GM21423 (cell line): ENCODE results near the gene SYF2.
"Not testable (repeated sequence)": the region's sequence is repeated elsewhere in the genome, so short reads cannot be mapped to it uniquely, and the experiment has no call there.

Experiments used
- ATAC-seq: cut with Tn5 transposase; IDR thresholded peaks from one replicate; pipeline ENCODE4 v1.9.1; 2021; ENCODE audit warnings: mild to moderate bottlenecking, moderate library complexity; ENCODE audit not compliant: unreplicated experiment

SYF2 gene

GRCh38 chr1:25247024-25247828, 14.9 kb upstream of the SYF2 start, which contains the start of gene RSRP1:
Gene RSRP1 (minus strand): TSS chr1:25247454. CDS start chr1:25246963, 491 bp downstream.
- ATAC-seq, result peak; percentile 89

- ATAC-seq, result no peak
These were observed 14.3 kb upstream of the SYF2 start for GRCh38 chr1:25246600-25247023.

GRCh38 chr1:25245809-25246599, 13.7 kb upstream of the SYF2 start:
- ATAC-seq, result no peak

- ATAC-seq, result no peak
These were observed 13.1 kb upstream of the SYF2 start for GRCh38 chr1:25245393-25245792.

GRCh38 chr1:25243907-25244306, 11.6 kb upstream of the SYF2 start:
- ATAC-seq, result no peak

DNA sequence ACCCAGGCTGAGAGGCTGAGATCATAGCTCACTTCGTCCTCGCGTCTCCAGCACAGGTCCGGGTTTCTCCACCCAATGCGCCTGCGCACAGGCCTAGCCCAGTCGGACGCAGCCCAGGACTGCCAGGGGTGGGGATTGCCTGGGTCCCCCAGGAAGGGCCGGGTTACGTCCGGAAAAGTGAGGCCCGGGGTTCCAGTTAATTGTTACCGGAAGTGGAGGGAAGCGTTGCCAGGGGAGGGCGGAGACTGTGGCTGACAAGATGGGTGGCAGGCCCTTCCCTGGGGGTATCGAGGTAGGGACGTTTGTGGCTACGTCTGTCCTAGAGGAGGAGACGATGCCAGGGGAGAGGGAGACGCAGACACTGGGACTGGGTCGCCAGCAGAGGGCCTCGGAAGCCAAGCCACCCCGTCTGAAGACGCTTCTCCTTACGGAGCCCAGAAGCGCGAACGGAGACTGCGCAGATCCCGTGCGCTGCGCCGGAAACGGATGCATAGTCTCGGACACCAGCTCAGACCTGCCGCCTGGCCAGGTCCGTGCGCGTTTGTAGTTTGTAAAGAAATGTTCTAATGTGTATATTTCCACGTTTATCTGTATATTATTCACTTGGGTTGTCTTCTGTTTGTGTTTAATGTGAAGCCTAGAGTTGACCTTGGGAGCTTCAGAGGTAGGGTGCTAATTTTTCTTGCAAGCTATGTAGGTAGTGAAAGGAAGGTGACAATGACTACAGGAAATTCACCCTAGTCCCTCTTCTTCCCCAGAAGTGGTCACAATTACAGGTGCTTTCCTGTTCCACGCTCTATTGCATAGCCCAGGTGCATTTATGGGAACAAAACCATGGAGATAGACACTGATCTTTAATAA, 7.6 kb upstream of the SYF2 start:
- peak; percentile 67 for ATAC-seq

GRCh38 chr1:25238046-25238445, 5.7 kb upstream of the SYF2 start:
- no peak for ATAC-seq

DNA sequence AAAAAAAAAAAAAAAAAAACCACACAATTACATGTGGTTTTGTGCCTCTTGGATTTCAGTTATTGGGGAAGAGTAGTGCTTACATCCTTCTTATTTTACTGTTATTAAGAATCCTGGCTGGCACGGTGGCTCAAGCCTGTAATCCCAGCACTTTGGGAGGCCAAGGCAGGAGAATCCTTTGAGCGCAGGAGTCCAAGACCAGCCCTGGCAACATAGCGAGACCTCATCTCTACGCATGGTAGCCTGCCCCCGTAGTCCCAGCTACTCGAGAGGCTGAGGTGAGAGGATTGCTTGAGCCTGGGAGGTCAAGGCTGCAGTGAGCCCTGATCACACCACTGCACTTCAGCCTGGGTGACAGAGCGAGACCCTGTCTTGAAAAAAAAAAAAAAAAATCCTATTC, 4.0 kb upstream of the SYF2 start:
- ATAC-seq, result not testable (repeated sequence)

DNA sequence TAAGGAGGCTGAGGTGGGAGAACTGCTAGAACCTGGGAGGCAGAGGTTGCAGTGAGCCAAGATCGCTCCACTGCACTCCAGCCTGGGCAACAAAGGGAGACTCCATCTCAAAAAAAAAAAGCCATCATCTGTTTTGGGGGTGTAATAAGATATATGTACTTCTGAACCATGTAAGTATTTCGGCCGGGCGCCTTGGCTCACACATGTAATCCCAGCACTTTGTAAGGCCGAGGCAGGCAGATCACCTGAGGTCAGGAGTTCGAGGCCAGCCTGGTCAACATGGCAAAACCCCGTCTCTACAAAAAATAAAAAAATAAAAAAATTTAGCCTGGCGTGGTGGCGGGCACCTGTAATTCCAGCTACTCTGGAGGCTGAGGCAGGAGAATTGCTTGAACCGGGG, 3.1 kb upstream of the SYF2 start:
- ATAC-seq, result not testable (repeated sequence)

DNA sequence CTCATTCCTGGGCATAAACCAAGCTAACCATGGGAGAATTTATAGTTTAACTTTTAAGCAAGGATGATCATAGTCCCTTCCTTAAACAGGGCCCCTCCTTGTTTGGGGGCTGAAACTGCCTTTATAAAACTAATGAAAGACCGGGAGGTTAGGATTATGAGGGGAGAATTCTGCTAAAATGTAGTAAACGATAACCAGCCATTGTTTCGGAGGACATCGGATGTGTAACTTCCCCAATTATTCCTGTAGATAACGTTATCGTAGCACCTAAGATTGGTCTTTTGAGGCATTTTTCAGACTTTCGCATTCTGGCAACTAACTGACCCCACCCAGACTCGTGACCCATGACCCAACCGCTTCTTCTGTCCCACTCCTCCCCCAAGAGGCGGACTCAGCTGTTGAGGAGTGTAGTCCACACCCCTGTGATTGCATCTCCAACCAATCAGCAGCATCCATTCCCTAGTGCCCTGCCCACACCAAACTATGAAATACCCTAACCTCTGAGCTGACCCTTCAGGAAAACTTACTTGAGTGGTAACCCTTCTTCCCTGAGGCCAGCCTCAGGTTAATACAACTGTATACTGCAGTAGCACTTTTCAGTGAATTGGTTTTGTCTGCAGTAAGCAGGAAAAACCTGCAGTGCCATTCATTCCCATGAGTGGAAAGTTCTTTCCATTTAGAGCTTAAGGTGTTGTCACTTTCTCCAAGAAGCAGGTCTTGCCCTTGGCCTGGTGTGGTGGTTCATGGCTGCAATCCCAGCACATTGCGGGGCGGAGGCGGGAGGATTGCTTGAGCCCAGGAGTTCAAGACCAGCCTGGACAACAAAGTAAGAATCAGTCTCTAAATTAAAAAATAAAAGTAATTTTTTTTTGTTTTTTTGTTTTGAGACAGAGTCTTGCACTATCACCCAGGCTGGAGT, 823 bp upstream of the SYF2 start:
- ATAC-seq, result peak; percentile 65

DNA sequence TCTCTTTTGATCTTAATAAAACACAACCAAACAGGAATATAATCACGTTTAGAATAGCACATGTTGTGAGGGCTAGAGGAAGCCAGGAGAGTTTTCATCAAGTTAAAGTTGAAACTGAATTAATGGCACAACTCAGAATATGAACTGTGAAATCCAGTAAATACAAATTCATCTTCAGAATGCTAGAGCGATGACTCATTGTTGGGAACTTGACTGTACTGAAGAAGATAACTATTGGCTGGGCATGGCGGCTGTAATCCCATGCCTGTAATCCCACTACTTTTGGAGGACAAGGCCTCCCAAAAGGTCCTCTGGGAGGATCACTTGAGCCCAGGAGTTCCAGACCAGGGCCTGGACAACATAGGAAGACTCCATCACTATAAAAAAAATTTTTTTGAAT, 8.8 kb downstream of the SYF2 start:
- no peak for ATAC-seq

GRCh38 chr1:25222606-25223005, 9.7 kb downstream of the SYF2 start:
- ATAC-seq, result no peak

GRCh38 chr1:25220666-25221065, 11.6 kb downstream of the SYF2 start:
- no peak for ATAC-seq

GRCh38 chr1:25219661-25220251, 12.5 kb downstream of the SYF2 start:
- ATAC-seq, result no peak

GRCh38 chr1:25217598-25218232, 14.6 kb downstream of the SYF2 start:
- ATAC-seq, result no peak

DNA sequence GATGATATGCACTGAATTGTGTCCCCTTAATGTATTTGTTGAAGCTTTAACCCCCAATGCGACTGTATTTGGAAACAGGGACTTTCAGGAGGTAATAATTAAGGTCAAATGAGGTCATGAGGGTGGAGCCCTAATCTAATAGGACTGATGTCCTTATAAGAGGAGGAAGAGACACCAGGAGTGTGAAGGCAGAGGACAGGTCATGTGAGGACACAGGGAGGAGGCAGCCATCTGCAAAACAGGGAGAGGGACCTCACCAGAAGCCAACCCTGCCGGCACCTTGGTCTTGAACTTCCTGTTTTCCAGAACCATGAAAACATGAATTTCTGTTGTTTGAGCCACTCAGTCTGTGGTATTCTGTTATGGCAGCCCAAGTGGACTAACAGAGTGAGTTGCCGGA, 15.3 kb downstream of the SYF2 start:
- no peak for ATAC-seq

DNA sequence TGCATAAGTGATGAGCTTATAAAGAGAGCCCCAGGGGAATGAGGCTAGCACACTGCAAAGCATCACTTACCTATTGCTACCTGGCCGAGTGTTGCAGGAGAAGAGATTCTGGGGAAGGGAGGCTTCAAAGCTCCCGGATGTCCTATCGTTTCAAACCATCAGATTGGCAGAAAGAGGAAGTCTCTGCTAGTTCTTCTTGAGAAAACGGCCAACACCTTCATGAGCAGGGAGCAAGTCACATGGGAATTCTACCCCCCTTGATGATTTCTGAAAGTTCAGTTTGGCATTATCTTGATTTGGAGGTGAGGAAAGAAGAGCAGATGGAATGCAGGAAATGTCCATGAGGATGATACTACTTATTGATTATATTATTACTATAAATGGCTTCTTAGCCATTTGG, 16.2 kb downstream of the SYF2 start:
- no peak for ATAC-seq

DNA sequence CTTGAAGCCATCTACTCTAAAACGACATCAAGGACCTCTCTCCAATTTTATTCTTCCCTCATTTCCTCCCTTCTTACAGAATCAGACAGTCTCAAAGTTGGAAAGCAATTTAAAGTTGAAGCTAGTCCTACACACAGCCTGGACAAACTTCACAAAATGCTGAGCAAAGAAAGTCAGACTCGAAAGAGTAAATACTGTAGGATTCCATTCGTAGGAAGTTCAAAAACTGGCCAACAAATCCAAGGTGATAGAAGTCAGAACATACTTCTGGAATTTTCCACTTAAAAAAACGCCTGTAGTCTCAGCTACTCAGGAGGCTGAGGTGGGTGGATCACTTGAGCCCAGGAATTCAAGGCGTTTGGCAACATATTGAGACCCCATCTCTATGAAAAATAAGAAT, 19.6 kb downstream of the SYF2 start:
- ATAC-seq, result no peak

DNA sequence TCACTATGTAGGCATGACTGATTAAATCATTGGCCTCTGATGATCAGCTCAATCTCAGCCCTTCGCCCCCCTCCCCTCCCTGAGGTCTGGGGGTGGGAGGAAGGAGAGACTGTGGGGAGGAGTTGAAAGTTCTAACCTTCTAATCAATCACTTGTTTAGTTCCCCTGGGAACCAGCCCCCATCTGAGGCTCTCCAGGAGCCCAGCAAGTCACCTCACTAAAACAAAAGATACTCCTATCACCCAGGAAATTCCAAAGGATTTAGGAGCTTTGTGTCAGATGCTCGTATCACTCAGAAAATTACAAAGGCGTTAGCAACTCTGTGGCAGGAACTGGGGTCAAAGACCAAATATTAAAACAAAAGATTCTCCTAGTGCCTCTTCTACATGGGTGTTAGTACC, 21.6 kb downstream of the SYF2 start:
- no peak for ATAC-seq
